Chondrocyte (in vitro differentiated cells): ENCODE results near the gene PSG6. TPM values are rescaled to one million over a fixed set of nuclear protein-coding genes. Genes with fewer than 3 reads are reported as not detected.
"Not testable (repeated sequence)": the region's sequence is repeated elsewhere in the genome, so short reads cannot be mapped to it uniquely, and the experiment has no call there.

Experiments
- DNase-seq: peaks from one replicate; pipeline ENCODE4 v3.0.0; 2021; ENCODE audit warnings: mixed read lengths, low spot score
- H3K27ac Mint-ChIP-seq: one replicate; pipeline ENCODE4 v1.8.0; 2021; ENCODE audit warnings: mild to moderate bottlenecking, moderate library complexity, mixed read lengths; ENCODE audit not compliant: unreplicated experiment
- H3K27me3 Mint-ChIP-seq: 2 replicates; pipeline ENCODE4 v1.8.0; 2021; ENCODE audit warnings: low read depth, mixed read lengths
- H3K36me3 Mint-ChIP-seq: 2 replicates; pipeline ENCODE4 v1.8.0; 2021; ENCODE audit warnings: low read depth, mixed read lengths
- H3K4me1 Mint-ChIP-seq: 2 replicates; pipeline ENCODE4 v1.8.0; 2021; ENCODE audit warnings: low read depth, mild to moderate bottlenecking, mixed read lengths
- H3K4me3 Mint-ChIP-seq: one replicate; pipeline ENCODE4 v1.8.0; 2021; ENCODE audit warnings: mild to moderate bottlenecking, moderate library complexity, mixed read lengths; ENCODE audit not compliant: unreplicated experiment
- H3K9me3 Mint-ChIP-seq: 2 replicates; pipeline ENCODE4 v1.8.0; 2021; ENCODE audit warnings: low read depth, mixed read lengths
- CTCF ChIP-seq: fragments of 200-600 bp; sonication (generic); IDR thresholded peaks from 2 replicates; pipeline ENCODE4 v1.5.0; 2021; ENCODE audit warnings: antibody characterized with exemption, mild to moderate bottlenecking, moderate library complexity
- long read RNA-seq: library from polyadenylated mRNA; stranded (forward); transcript quantifications from one replicate; pipeline ENCODE4 v2.0.0, GENCODE V29; 2021
- total RNA-seq: library from RNA; stranded (reverse); gene quantifications from 3 replicates; pipeline ENCODE4 v1.2.1, GENCODE V29; 2021

Gene PSG6
- total RNA-seq, result not detected in 3 replicates
- long read RNA-seq, result 0 reads

DNA sequence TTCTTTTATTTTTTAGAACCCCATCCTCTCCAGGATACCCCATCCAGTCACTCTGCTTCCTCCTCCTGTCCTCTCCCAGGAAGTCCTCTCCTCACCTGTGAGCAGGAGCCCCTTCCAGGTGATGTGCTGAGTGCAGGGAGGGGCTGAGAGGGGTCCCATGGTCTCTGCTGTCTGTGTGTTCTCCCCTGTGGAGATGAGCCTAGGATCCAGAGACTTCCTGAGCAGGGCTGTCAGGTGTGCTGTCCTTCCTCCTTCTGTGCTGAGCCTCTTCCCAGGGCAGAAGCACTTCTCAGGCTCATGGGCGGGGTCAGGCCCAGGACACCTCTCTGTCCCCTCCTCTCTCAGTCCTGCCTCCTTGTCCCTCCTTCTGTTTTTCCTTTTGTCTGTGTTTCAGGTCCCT lies at the start of gene PSG6:
TSS of gene PSG6 (minus strand) at position 261 of the 400 bp plus-strand sequence. CDS start at position 159, 102 bp downstream.
- not testable (repeated sequence) for H3K4me3 Mint-ChIP-seq, H3K27me3 Mint-ChIP-seq, DNase-seq, H3K4me1 Mint-ChIP-seq, H3K27ac Mint-ChIP-seq, H3K36me3 Mint-ChIP-seq
- H3K9me3 Mint-ChIP-seq, result peaks cover 50% of the 10 kb centered on the region

DNA sequence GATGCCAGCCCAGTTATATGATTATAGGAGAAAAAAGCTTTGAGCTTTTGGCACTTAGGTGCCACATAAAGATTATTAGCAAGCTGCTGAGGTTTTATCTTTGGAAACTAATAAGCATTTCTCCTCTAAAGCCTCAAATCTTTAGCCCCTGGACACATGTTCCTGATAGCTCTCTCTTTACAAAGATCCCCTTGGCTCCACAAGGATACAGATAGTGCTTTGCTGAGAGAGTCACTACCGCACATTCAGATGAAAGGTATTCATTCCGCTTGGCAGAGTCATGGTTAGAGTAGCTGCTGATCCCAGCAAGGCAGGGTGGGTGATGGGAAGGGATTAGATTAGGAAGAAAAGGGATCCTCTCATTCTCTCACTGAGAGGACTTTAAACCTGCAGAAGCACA lies 47.5 kb upstream of the PSG6 start:
- no peak for DNase-seq

DNA sequence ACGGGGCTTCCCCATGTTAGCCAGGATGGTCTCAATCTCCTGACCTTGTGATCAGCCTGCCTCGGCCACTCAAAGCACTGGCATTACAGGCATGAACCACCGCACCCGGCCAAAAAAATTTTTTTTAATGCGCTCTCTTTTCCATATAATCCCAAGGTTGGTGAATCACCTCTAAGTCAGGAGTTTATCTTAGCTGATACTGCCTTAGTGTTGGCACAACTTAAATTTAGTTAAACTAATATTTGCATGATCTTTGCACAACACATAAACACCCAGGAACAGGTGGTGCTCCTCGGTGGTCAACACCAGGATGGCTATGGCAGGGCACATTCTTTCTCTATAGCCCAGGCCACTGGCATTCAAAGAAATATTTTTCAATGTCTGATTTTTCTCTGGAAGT lies 43.4 kb upstream of the PSG6 start:
- Mint-ChIP-seq H3K4me3 (no peak overlapping the region), H3K27me3 (no peaks in the 10 kb centered on the region), H3K36me3 (no peaks in the 10 kb centered on the region), H3K27ac (no peak overlapping the region), H3K4me1 (no peaks in the 10 kb centered on the region), H3K9me3 (peaks cover 55% of the 10 kb centered on the region)
- TF ChIP-seq CTCF, result no peak
- DNase-seq, result no peak

More for the DNA sequence above, 47.5 kb upstream of the PSG6 start:
- no peak for TF ChIP-seq CTCF
- H3K4me3 Mint-ChIP-seq, result no peak overlapping the region
- no peaks in the 10 kb centered on the region for H3K4me1 Mint-ChIP-seq
- H3K27me3 Mint-ChIP-seq, result no peaks in the 10 kb centered on the region
- H3K27ac Mint-ChIP-seq, result no peak overlapping the region
- no peaks in the 10 kb centered on the region for H3K36me3 Mint-ChIP-seq
- peaks cover 57% of the 10 kb centered on the region for H3K9me3 Mint-ChIP-seq

DNA sequence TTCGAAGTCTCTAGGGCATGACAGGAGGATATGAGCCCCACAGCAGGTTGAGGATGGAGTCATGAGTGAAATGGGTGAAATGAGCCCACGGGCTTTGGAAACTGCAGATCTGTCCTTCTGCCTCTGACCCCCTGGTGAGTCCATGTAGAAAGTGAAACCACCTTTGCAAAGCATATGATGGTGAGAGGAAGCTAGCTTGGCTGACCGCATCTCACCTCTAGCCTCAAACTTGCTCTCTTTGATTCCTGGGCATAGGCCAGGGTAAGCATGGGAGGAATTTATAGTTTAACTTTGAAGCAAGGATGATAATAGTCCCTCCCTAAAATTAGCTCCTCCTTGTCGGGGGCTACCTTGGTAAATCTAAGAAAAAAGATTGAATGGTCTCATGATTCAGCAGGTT lies 34.4 kb upstream of the PSG6 start:
- peaks cover 38% of the 10 kb centered on the region for H3K9me3 Mint-ChIP-seq
- not testable (repeated sequence) for DNase-seq, H3K27ac Mint-ChIP-seq, H3K36me3 Mint-ChIP-seq, H3K4me1 Mint-ChIP-seq, H3K4me3 Mint-ChIP-seq, H3K27me3 Mint-ChIP-seq

DNA sequence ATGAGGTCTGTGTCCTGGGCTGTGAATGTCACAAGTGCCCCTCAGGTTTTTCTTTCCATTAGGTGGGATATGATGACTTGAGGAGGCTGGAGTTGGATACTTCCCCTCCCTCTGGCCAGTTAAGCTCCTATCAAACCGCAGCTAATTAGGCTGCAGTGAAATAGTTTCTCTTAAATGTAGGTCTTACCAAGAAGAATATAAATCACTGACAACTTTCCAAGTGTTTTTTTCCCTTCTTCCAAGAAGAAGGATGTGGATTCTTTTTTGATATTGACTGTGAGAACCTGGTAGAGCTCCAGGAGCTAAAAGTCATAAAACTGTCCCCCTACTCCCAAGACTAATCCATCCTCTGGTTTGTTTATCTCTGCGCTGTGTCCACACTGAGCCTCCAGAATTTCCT lies 33.8 kb upstream of the PSG6 start:
- not testable (repeated sequence) for H3K4me3 Mint-ChIP-seq, DNase-seq, H3K27ac Mint-ChIP-seq, H3K27me3 Mint-ChIP-seq, H3K4me1 Mint-ChIP-seq, H3K36me3 Mint-ChIP-seq
- H3K9me3 Mint-ChIP-seq, result peaks cover 39% of the 10 kb centered on the region

DNA sequence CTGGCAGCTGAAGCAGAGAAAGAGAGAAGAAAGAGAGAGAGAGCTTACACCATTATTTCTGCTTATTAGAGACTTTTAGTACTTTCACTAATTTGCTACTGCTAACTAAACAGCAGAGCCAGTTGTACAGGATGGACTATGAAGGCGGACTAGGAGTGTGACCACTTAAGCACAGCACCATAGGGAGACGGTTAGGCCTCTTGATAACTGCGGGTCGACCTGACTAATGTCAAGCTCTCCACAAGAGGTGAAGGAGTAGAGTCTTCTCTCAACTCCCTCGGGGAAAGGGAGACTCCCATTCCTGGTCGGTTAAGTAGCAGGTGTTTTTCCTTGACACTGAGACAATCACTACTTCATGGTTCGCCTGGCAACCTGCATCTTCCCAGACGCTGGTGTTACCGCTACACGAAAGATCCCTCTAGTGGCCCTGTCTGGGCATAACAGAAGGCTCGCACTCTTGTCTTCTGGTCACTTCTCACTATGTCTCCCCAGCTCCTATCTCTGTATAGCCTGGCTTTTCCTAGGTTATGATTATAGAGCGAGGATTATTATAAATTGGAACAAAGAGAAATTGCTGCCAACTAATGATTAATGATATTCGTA lies 24.6 kb upstream of the PSG6 start:
- no peaks in the 10 kb centered on the region for H3K4me1 Mint-ChIP-seq
- H3K4me3 Mint-ChIP-seq, result no peak overlapping the region
- H3K36me3 Mint-ChIP-seq, result no peaks in the 10 kb centered on the region
- H3K9me3 Mint-ChIP-seq, result peaks cover 59% of the 10 kb centered on the region
- TF ChIP-seq CTCF, result peak; percentile 7
- no peak overlapping the region for H3K27ac Mint-ChIP-seq
- DNase-seq, result no peak
- no peaks in the 10 kb centered on the region for H3K27me3 Mint-ChIP-seq

- H3K36me3 Mint-ChIP-seq, H3K4me3 Mint-ChIP-seq, H3K4me1 Mint-ChIP-seq: not testable (repeated sequence)
These were observed 19.4 kb upstream of the PSG6 start, which contains the start of gene PSG7 for GRCh38 chr19:42937107-42937506. TSS of gene PSG7 (minus strand) at chr19:42937207. CDS start at chr19:42937076, 131 bp downstream.

DNA sequence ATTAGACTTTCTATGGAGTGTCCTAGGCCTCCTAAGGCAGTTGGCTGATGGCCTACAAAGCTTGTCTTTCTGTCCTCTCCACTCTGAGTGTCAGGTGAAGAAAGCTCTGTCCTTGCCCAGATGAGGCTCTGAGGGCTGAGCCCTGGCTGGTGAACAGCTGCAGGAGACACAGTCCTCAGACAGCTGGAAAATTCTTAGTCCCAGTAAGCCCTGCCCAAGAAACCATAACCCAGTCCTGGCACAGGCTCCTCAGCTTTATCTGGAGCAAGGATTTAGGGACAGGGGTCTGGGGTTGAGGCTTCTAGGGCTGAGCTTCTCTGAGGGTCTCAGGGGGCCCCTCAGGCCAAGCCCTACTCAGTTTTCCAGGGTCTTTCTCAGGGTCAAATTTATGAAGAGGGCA lies 17.0 kb upstream of the PSG6 start:
- peaks cover 40% of the 10 kb centered on the region for H3K9me3 Mint-ChIP-seq
- H3K36me3 Mint-ChIP-seq, H3K4me1 Mint-ChIP-seq: not testable (repeated sequence)

More at GRCh38 chr19:42937107-42937506, 19.4 kb upstream of the PSG6 start, which contains the start of gene PSG7:
- peaks cover 40% of the 10 kb centered on the region for H3K9me3 Mint-ChIP-seq
- not testable (repeated sequence) for DNase-seq, H3K27me3 Mint-ChIP-seq, H3K27ac Mint-ChIP-seq

GRCh38 chr19:42934183-42934582 lies 16.5 kb upstream of the PSG6 start:
- H3K27me3 Mint-ChIP-seq, H3K27ac Mint-ChIP-seq, H3K36me3 Mint-ChIP-seq, DNase-seq, H3K4me1 Mint-ChIP-seq, H3K4me3 Mint-ChIP-seq: not testable (repeated sequence)
- peaks cover 38% of the 10 kb centered on the region for H3K9me3 Mint-ChIP-seq

More for the DNA sequence above, 17.0 kb upstream of the PSG6 start:
- not testable (repeated sequence) for H3K27ac Mint-ChIP-seq, DNase-seq, H3K4me3 Mint-ChIP-seq, H3K27me3 Mint-ChIP-seq

GRCh38 chr19:42933412-42933811 lies 15.7 kb upstream of the PSG6 start:
- H3K4me1 Mint-ChIP-seq, DNase-seq, H3K27ac Mint-ChIP-seq, H3K36me3 Mint-ChIP-seq, H3K4me3 Mint-ChIP-seq, H3K27me3 Mint-ChIP-seq: not testable (repeated sequence)
- H3K9me3 Mint-ChIP-seq, result peaks cover 42% of the 10 kb centered on the region
